ENCODE data around the gene EDA.

The EDA gene

GRCh38 chrX:69616457-69617203, 717 bp downstream of the EDA start:
- H3K4me3 ChIP-seq (ENCODE audit: low read depth, low read length), result no peak overlapping the region
- no peak for TF ChIP-seq MYC (IDR thresholded peaks at IDR 0.05; ENCODE audit: low read depth, low read length)
- no peak for TF ChIP-seq MAX (IDR thresholded peaks at IDR 0.05; ENCODE audit: low read depth, low read length)
- TF ChIP-seq CTCF (IDR thresholded peaks at IDR 0.05; ENCODE audit: low read depth, low read length), result no peak
- no peak for TF ChIP-seq POLR2A (IDR thresholded peaks at IDR 0.05; ENCODE audit: extremely low read depth, insufficient read length)
- DNase-seq (ENCODE audit: low read depth), result no peak

- TF ChIP-seq MAX (IDR thresholded peaks at IDR 0.05; ENCODE audit: low read depth, low read length), result no peak
- TF ChIP-seq CTCF (IDR thresholded peaks at IDR 0.05; ENCODE audit: low read depth, low read length), result no peak
- TF ChIP-seq MYC (IDR thresholded peaks at IDR 0.05; ENCODE audit: low read depth, low read length), result no peak
- TF ChIP-seq POLR2A (IDR thresholded peaks at IDR 0.05; ENCODE audit: extremely low read depth, insufficient read length), result no peak
- H3K4me3 ChIP-seq (ENCODE audit: low read depth, low read length), result no peak overlapping the region
- DNase-seq (ENCODE audit: low read depth), result peak; percentile 15
Measured at GRCh38 chrX:69618803-69619202, 2.9 kb downstream of the EDA start.

- no peak overlapping the region for H3K4me3 ChIP-seq (ENCODE audit: low read depth, low read length)
- no peak for DNase-seq (ENCODE audit: low read depth)
- TF ChIP-seq MAX (IDR thresholded peaks at IDR 0.05; ENCODE audit: low read depth, low read length), result no peak
- TF ChIP-seq CTCF (IDR thresholded peaks at IDR 0.05; ENCODE audit: low read depth, low read length), result no peak
- TF ChIP-seq MYC (IDR thresholded peaks at IDR 0.05; ENCODE audit: low read depth, low read length), result no peak
- no peak for TF ChIP-seq POLR2A (IDR thresholded peaks at IDR 0.05; ENCODE audit: extremely low read depth, insufficient read length)
Measured at GRCh38 chrX:69626129-69626528, 10.2 kb downstream of the EDA start.

GRCh38 chrX:69627744-69628143, 11.8 kb downstream of the EDA start:
- TF ChIP-seq MYC (IDR thresholded peaks at IDR 0.05; ENCODE audit: low read depth, low read length) (no peak), POLR2A (IDR thresholded peaks at IDR 0.05; ENCODE audit: extremely low read depth, insufficient read length) (no peak), MAX (IDR thresholded peaks at IDR 0.05; ENCODE audit: low read depth, low read length) (no peak), CTCF (IDR thresholded peaks at IDR 0.05; ENCODE audit: low read depth, low read length) (no peak)
- no peak for DNase-seq (ENCODE audit: low read depth)
- H3K4me3 ChIP-seq (ENCODE audit: low read depth, low read length), result no peak overlapping the region

- DNase-seq (ENCODE audit: low read depth), result no peak
- TF ChIP-seq POLR2A (IDR thresholded peaks at IDR 0.05; ENCODE audit: extremely low read depth, insufficient read length) (no peak), MAX (IDR thresholded peaks at IDR 0.05; ENCODE audit: low read depth, low read length) (no peak), CTCF (IDR thresholded peaks at IDR 0.05; ENCODE audit: low read depth, low read length) (no peak), MYC (IDR thresholded peaks at IDR 0.05; ENCODE audit: low read depth, low read length) (no peak)
- H3K4me3 ChIP-seq (ENCODE audit: low read depth, low read length), result no peak overlapping the region
Measured at GRCh38 chrX:69630147-69630546, 14.2 kb downstream of the EDA start.

Measured in NB4 (cell line).